ENCODE data around the gene RPL18. TPM values are rescaled to one million over a fixed set of nuclear protein-coding genes. Genes with fewer than 3 reads are reported as not detected.

RPL18 gene
- total and polyA plus RNA-seq, 8 donors, result 1,028 to 1,744 (median 1,547) TPM

DNA sequence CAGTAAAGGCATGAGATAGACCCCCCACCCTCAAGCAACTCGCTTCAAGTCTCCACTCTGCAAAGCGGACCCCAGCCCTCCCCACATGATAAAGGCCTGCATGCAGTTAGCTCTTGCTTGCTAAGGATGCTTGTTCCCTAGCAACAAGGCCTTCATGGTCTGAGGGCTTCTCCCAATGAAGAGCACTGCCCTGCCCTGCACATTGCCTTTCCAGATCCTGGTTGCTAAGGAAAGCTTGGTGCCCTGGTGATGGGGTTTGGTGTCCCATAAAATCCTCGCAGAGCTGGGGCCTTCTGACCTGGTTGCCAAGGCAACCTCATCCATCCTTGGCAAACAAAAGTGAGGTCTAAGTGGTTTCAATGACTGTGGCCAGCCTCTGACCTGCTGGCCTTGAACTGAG lies 12.2 kb upstream of the RPL18 start:
- DNase-seq (no peak), ATAC-seq (no peak)
- intact Hi-C loops (cut with DNase I), result no loop called here
- Histone ChIP-seq H3K9me3 (no peaks in the 10 kb centered on the region), H3K4me1 (peaks cover 26 to 66% of the 10 kb centered on the region in 2 donors), H3K27me3 (no peaks in the 10 kb centered on the region), H3K27ac (peak overlapping the region; percentile 62 to 94), H3K4me3 (no peak overlapping the region), H3K36me3 (peaks cover 0 to 36% of the 10 kb centered on the region in 2 donors)
- TF ChIP-seq, protein P1, sequence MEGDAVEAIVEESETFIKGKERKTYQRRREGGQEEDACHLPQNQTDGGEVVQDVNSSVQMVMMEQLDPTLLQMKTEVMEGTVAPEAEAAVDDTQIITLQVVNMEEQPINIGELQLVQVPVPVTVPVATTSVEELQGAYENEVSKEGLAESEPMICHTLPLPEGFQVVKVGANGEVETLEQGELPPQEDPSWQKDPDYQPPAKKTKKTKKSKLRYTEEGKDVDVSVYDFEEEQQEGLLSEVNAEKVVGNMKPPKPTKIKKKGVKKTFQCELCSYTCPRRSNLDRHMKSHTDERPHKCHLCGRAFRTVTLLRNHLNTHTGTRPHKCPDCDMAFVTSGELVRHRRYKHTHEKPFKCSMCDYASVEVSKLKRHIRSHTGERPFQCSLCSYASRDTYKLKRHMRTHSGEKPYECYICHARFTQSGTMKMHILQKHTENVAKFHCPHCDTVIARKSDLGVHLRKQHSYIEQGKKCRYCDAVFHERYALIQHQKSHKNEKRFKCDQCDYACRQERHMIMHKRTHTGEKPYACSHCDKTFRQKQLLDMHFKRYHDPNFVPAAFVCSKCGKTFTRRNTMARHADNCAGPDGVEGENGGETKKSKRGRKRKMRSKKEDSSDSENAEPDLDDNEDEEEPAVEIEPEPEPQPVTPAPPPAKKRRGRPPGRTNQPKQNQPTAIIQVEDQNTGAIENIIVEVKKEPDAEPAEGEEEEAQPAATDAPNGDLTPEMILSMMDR (IDR thresholded peaks at IDR 0.05), result no peak

DNA sequence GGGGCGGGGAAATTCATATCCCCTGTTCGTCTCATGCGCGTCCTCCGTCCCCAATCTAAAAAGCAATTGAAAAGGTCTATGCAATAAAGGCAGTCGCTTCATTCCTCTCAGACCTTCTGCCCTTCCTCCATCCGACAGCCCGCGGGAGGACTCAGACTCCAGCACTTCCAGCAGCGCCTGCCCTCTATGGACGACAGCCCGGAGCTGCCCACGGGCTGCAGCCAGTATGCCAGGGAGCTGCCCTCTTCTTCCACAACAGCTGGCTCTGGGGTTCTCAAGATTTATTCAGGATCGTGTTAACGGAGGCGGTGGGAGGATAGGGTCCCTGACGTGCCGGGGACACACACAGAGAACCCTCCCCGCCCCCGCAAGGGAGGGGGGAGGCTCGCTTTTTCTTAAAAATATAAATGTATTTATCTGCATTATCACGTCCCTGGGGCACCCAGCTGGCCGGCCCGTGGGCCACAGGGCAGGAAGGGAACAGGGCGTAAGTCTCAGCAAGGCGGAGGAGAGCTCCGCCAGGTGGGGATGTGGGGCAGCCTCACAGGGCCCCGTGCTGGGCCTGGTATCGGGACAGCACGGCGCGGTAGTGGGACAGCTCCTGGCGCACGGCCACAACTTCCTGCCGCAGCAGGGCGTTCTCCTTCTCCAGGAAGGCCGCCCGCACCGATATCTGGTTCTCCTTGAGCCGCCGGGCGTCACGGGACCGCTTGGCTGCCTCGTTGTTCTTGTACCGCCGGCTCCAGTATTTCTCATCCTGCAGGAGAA lies 11.5 kb upstream of the RPL18 start:
- no peak for ATAC-seq
- Histone ChIP-seq H3K9me3 (no peaks in the 10 kb centered on the region), H3K27me3 (no peaks in the 10 kb centered on the region), H3K4me1 (peaks cover 26 to 58% of the 10 kb centered on the region in 2 donors), H3K36me3 (peaks cover 0 to 42% of the 10 kb centered on the region in 2 donors), H3K27ac (peak overlapping the region; percentile 62 to 94), H3K4me3 (no peak overlapping the region)
- TF ChIP-seq, protein P1 (IDR thresholded peaks at IDR 0.05), result no peak
- DNase-seq, result peak in 3 of 4 donors; percentile 64 to 87 (median 71)
- intact Hi-C loops (cut with DNase I), result no loop called here

DNA sequence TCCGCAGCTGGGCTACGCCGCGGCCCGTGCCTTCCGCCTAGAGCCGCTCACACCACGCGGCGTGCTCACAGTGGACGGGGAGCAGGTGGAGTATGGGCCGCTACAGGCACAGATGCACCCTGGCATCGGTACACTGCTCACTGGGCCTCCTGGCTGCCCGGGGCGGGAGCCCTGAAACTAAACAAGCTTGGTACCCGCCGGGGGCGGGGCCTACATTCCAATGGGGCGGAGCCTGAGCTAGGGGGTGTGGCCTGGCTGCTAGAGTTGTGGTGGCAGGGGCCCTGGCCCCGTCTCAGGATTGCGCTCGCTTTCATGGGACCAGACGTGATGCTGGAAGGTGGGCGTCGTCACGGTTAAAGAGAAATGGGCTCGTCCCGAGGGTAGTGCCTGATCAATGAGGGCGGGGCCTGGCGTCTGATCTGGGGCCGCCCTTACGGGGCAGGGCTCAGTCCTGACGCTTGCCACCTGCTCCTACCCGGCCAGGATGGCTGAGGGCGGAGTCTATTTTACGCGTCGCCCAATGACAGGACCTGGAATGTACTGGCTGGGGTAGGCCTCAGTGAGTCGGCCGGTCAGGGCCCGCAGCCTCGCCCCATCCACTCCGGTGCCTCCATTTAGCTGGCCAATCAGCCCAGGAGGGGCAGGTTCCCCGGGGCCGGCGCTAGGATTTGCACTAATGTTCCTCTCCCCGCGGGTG lies 10.8 kb upstream of the RPL18 start:
- intact Hi-C loops (cut with DNase I), result no loop called here
- H3K4me3 ChIP-seq, result no peak overlapping the region

DNA sequence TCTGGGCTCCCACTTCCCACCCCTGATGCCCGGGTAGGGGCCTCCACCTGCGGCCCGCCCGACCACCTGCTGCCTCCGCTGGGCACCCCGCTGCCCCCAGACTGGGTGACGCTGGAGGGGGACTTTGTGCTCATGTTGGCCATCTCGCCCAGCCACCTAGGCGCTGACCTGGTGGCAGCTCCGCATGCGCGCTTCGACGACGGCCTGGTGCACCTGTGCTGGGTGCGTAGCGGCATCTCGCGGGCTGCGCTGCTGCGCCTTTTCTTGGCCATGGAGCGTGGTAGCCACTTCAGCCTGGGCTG lies 10.3 kb upstream of the RPL18 start:
- TF ChIP-seq, protein P1 (IDR thresholded peaks at IDR 0.05), result no peak
- Histone ChIP-seq H3K27me3 (no peaks in the 10 kb centered on the region), H3K9me3 (no peaks in the 10 kb centered on the region), H3K27ac (no peak overlapping the region), H3K4me3 (no peak overlapping the region), H3K36me3 (peaks cover 0 to 42% of the 10 kb centered on the region in 2 donors), H3K4me1 (peaks cover 19 to 56% of the 10 kb centered on the region in 2 donors)
- ATAC-seq (no peak), DNase-seq (peak in 1 of 4 donors; percentile 79)
- intact Hi-C loops (cut with DNase I), result no loop called here

More for the DNA sequence above, 10.8 kb upstream of the RPL18 start:
- peaks cover 0 to 42% of the 10 kb centered on the region in 2 donors for H3K36me3 ChIP-seq
- no peak for ATAC-seq
- H3K27me3 ChIP-seq, result no peaks in the 10 kb centered on the region
- H3K27ac ChIP-seq, result peak overlapping the region in 1 of 2 donors; percentile 94
- no peaks in the 10 kb centered on the region for H3K9me3 ChIP-seq
- TF ChIP-seq, protein P1 (IDR thresholded peaks at IDR 0.05), result no peak
- H3K4me1 ChIP-seq, result peaks cover 21 to 56% of the 10 kb centered on the region in 2 donors
- DNase-seq, result no peak
